Breast epithelium (tissue), 4 donors: Measurements from ENCODE around the gene EVX1. TPM values are rescaled to one million over a fixed set of nuclear protein-coding genes. Genes with fewer than 3 reads are reported as not detected.

Source experiments
- DNase-seq, 2 donors: peaks; one replicate each; pipeline ENCODE4 v3.0.0-alpha.2; 2019; ENCODE audit warnings: low spot score in 2 of 2
- H3K27ac ChIP-seq, 2 donors: fragments of 200-600 bp; sonication (generic) in 1 of 2; one replicate each; pipeline ENCODE4 v1.5.1; 2016 to 2019; ENCODE audit warnings: mild to moderate bottlenecking in 1 of 2
- H3K27me3 ChIP-seq, 2 donors: fragments of 200-600 bp; sonication (generic) in 1 of 2; one replicate each; pipeline versions ENCODE4 v1.5.1 to v1.6.0; 2017 to 2019; ENCODE audit warnings: control low read depth in 1 of 2, mild to moderate bottlenecking in 1 of 2
- H3K36me3 ChIP-seq: fragments of 200-600 bp; one replicate; pipeline ENCODE4 v1.5.1; 2019
- H3K4me1 ChIP-seq, 2 donors: fragments of 200-600 bp; sonication (generic); one replicate each; pipeline ENCODE4 v1.5.1; 2016 to 2019; ENCODE audit warnings: control low read depth in 1 of 2
- H3K4me3 ChIP-seq, 3 donors: fragments of 200-600 bp; sonication (generic); 1 replicate in 2 of 3; 2 replicates in 1 of 3; pipeline ENCODE4 v1.5.1; 2016 to 2019; ENCODE audit warnings: mild to moderate bottlenecking in 3 of 3, moderate library complexity in 2 of 3
- H3K9me3 ChIP-seq, 2 donors: fragments of 200-600 bp; sonication (generic) in 1 of 2; one replicate each; pipeline ENCODE4 v1.5.1; 2016 to 2019; ENCODE audit warnings: control low read depth in 1 of 2
- CTCF ChIP-seq, 3 donors: fragments of 450-650 bp; IDR thresholded peaks; one replicate each; pipeline ENCODE4 v1.5.1; 2016 to 2017; ENCODE audit warnings: antibody characterized with exemption in 3 of 3, mild to moderate bottlenecking in 3 of 3, moderate library complexity in 3 of 3
- POLR2A ChIP-seq: fragments of 450-650 bp; IDR thresholded peaks from one replicate; pipeline ENCODE4 v1.6.1; 2016; ENCODE audit warnings: antibody characterized with exemption, mild to moderate bottlenecking, moderate library complexity
- POLR2AphosphoS5 ChIP-seq, 3 donors: sonication (generic); formaldehyde crosslinking; IDR thresholded peaks; one replicate each; pipeline ENCODE4 v1.6.1; 2017; ENCODE audit warnings: antibody characterized with exemption in 3 of 3
- intact Hi-C: fragments of 100-400 bp; cut with DNase I; formaldehyde crosslinking; loops from one replicate; pipeline ENCODE4 v1.15.1; 2023; ENCODE audit warnings: low total_unique reads
- total RNA-seq, 3 donors: library from RNA; depleted of rRNA; stranded (reverse); fragments of >200 nt; gene quantifications; one replicate each; pipeline ENCODE4 v1.1.0, GENCODE V29; 2016

EVX1 gene
- total RNA-seq, 3 donors from 2014 or later = not detected

GRCh38 chr7:27245798-27246691, 3.4 kb downstream of the EVX1 start:
- H3K27ac ChIP-seq = no peak overlapping the region
- peaks cover 8 to 20% of the 10 kb centered on the region in 2 donors for H3K4me1 ChIP-seq
- no peaks in the 10 kb centered on the region for H3K36me3 ChIP-seq
- H3K4me3 ChIP-seq = peak overlapping the region in 2 of 3 donors; percentile 35 to 66
- intact Hi-C loops = no loop called here
- DNase-seq = no peak
- TF ChIP-seq POLR2AphosphoS5 (IDR thresholded peaks at IDR 0.05) = no peak
- no peak for TF ChIP-seq POLR2A
- TF ChIP-seq CTCF (IDR thresholded peaks at IDR 0.05) = no peak
- H3K9me3 ChIP-seq = no peaks in the 10 kb centered on the region
- peaks cover 21 to 100% of the 10 kb centered on the region in 2 donors for H3K27me3 ChIP-seq

- no peak overlapping the region for H3K27ac ChIP-seq
- TF ChIP-seq POLR2A = no peak
- no peak for TF ChIP-seq POLR2AphosphoS5 (IDR thresholded peaks at IDR 0.05)
- no peak for TF ChIP-seq CTCF (IDR thresholded peaks at IDR 0.05)
- intact Hi-C loops = no loop called here
- H3K27me3 ChIP-seq = peaks cover 21 to 100% of the 10 kb centered on the region in 2 donors
- no peak for DNase-seq
- no peaks in the 10 kb centered on the region for H3K36me3 ChIP-seq
- peaks cover 8 to 20% of the 10 kb centered on the region in 2 donors for H3K4me1 ChIP-seq
- no peaks in the 10 kb centered on the region for H3K9me3 ChIP-seq
- no peak overlapping the region for H3K4me3 ChIP-seq
Measured at GRCh38 chr7:27247000-27247399, 4.4 kb downstream of the EVX1 start.

- Histone ChIP-seq H3K4me3 (no peak overlapping the region), H3K36me3 (no peaks in the 10 kb centered on the region), H3K9me3 (no peaks in the 10 kb centered on the region), H3K4me1 (peaks cover 8 to 14% of the 10 kb centered on the region in 2 donors), H3K27ac (no peak overlapping the region), H3K27me3 (peaks cover 19 to 100% of the 10 kb centered on the region in 2 donors)
- DNase-seq = no peak
- TF ChIP-seq POLR2AphosphoS5 (IDR thresholded peaks at IDR 0.05) = no peak
- no peak for TF ChIP-seq POLR2A
- TF ChIP-seq CTCF (IDR thresholded peaks at IDR 0.05) = no peak
- intact Hi-C loops = no loop called here
Measured at GRCh38 chr7:27247452-27248426, 5.1 kb downstream of the EVX1 start.

- peaks cover 8 to 10% of the 10 kb centered on the region in 2 donors for H3K4me1 ChIP-seq
- H3K27me3 ChIP-seq = peaks cover 13 to 99% of the 10 kb centered on the region in 2 donors
- no peak overlapping the region for H3K4me3 ChIP-seq
- H3K9me3 ChIP-seq = no peaks in the 10 kb centered on the region
- TF ChIP-seq POLR2AphosphoS5 (IDR thresholded peaks at IDR 0.05) (no peak), POLR2A (no peak), CTCF (IDR thresholded peaks at IDR 0.05) (no peak)
- H3K27ac ChIP-seq = no peak overlapping the region
- intact Hi-C loops = no loop called here
- DNase-seq = no peak
- no peaks in the 10 kb centered on the region for H3K36me3 ChIP-seq
Measured at GRCh38 chr7:27248427-27248806, 5.8 kb downstream of the EVX1 start.
